SH-SY5Y (cell line): ENCODE measurements around the gene NOTUM.

Source experiments
- GATA2 ChIP-seq: IDR thresholded peaks from 2 replicates; pipeline ENCODE4 v1.6.1; 2011; ENCODE audit warnings: mild to moderate bottlenecking, low read depth, low read length
- GATA3 ChIP-seq: IDR thresholded peaks from 2 replicates; pipeline ENCODE4 v1.6.1; 2011; ENCODE audit warnings: low read depth, mild to moderate bottlenecking, low read length, moderate library complexity

DNA sequence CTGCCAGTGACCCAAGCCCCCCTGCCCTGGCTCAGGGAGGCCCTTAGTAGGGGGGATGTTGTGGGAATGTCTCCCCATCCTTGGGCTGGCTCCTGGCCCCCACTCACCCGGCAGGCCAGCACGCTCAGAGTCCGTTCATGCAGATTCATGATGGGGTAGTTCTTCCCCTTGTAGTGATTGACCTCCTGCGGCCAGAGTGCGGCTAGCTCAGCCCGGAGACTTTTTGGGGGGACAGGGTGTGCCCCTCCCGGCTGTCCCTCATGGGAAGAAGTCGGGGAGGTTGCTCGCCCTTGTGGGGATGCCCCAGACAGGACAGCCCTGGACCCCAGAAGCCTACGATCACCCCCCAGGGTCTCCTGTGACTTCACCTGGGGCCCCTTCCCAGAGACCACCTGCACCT lies 55.0 kb downstream of the NOTUM start:
- no peak for TF ChIP-seq GATA2
- no peak for TF ChIP-seq GATA3
